Muscle of leg (tissue), 11 donors: ENCODE measurements around the gene CABP2. TPM values are rescaled to one million over a fixed set of nuclear protein-coding genes. Genes with fewer than 3 reads are reported as not detected.
A peak's percentile ranks its signal among the peaks of the same experiment; 100 is the strongest.
"Not testable (repeated sequence)": the region's sequence is repeated elsewhere in the genome, so short reads cannot be mapped to it uniquely, and the experiment has no call there.

ENCODE experiments used
- DNase-seq: peaks from one replicate; pipeline ENCODE4 v3.0.0; 2013
- H3K27ac ChIP-seq: one replicate; pipeline ENCODE4 v1.5.1; 2013; ENCODE audit warnings: mild to moderate bottlenecking, low read length, control low read depth
- H3K27me3 ChIP-seq: one replicate; pipeline ENCODE4 v1.6.1; 2013; ENCODE audit warnings: low read length; ENCODE audit not compliant: control insufficient read depth, insufficient read depth
- H3K36me3 ChIP-seq: one replicate; pipeline ENCODE4 v1.6.1; 2013; ENCODE audit warnings: low read length; ENCODE audit not compliant: control insufficient read depth, insufficient read depth
- H3K4me1 ChIP-seq: one replicate; pipeline ENCODE4 v1.6.1; 2013; ENCODE audit warnings: low read length; ENCODE audit not compliant: control insufficient read depth, insufficient read depth
- H3K4me3 ChIP-seq: one replicate; pipeline ENCODE4 v1.5.1; 2013; ENCODE audit warnings: low read length, control low read depth
- H3K9me3 ChIP-seq: replicated peaks from 2 replicates; pipeline ENCODE4 v1.6.1; 2013; ENCODE audit warnings: low read depth, low read length; ENCODE audit not compliant: control insufficient read depth
- WGBS: methylation state at CpG from one replicate; pipeline ENCODE4 v1.1.5; 2013; ENCODE audit warnings: missing lambda C conversion rate; ENCODE audit not compliant: insufficient coverage; 5-methylcytosine and 5-hydroxymethylcytosine counted together
- polyA plus RNA-seq, 8 donors: library from polyadenylated mRNA; unstranded; fragments of 120-200 nt; gene quantifications; one replicate each; pipeline versions ENCODE4 v1.2.1 to v1.2.3, GENCODE V29; 2013; ENCODE audit warnings: inconsistent platforms in 1 of 8, low replicate concordance in 1 of 8; ENCODE audit not compliant: insufficient read length in 8 of 8, insufficient read depth in 1 of 8
- total RNA-seq: library from RNA; stranded (reverse); fragments of 120-200 nt; gene quantifications from one replicate; pipeline ENCODE4 v1.2.4, GENCODE V29; 2013

The CABP2 gene
- total and polyA plus RNA-seq, 9 donors: not detected

DNA sequence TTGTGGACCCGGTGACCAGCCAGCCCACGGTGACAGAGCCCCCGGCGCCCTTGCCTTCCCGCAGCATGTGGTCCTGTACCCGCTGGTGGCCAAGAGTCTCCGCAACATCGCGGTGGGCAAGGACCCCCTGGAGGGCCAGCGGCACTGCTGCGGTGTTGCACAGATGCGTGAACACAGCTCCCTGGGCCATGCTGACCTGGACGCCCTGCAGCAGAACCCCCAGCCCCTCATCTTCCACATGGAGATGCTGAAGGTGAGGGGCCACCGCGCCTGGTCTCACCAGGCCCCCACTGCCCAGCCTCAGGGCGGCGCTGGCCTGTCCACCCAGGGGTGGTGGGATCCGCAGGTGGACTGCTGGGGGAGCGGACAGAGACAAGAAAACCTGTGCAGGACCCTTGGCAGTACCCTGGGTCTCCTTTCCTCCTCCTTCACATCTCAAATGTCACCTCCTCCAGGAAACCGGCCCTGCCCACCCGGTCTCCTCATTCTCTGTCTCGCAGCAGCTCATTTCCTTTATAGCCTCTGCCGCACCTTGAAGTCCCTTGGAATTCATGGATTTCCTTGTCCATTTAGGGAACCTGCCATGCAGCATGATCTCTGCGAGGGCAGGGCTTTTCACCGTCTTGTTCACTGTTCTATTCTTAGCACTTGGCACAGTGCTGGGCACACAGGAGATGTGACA lies 33.9 kb downstream of the CABP2 start:
- peaks cover 2% of the 10 kb centered on the region for H3K4me1 ChIP-seq
- H3K27ac ChIP-seq: no peak overlapping the region
- 69% methylated on average over 18 of the region's 25 CpGs for WGBS
- H3K27me3 ChIP-seq: no peaks in the 10 kb centered on the region
- no peaks in the 10 kb centered on the region for H3K9me3 ChIP-seq
- DNase-seq: no peak
- H3K4me3 ChIP-seq: no peak overlapping the region
- H3K36me3 ChIP-seq: peaks cover 69% of the 10 kb centered on the region

DNA sequence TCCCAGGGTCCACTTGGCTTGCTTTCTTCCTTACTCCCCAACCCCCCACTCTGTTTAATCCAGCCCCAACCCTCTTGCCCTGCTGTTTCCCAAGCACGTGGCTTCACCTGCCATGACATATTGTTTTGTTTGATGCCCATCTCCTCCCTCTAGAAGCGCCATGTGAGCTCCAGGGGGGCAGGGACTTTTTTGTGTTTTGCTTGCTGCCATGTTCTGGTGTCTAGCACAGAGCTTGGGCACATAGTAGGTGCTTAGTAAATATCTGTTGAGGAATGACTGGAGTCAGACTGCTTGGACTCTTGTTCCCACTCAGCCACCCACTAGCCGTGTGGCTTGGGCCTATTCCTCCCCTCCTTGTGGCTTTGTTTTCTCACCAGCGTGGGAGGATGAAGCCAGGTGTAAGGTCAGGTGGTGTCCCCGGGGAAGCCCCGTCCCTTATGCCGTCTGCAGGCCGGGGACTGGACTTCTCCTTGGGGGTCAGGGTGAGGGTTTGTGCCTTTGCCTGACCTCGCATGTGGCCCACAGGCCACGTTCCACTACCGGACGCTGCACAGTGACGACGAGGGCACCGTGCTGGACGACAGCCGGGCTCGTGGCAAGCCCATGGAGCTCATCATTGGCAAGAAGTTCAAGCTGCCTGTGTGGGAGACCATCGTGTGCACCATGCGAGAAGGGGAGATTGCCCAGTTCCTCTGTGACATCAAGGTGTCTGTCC lies 36.6 kb downstream of the CABP2 start:
- Histone ChIP-seq H3K36me3 (peaks cover 53% of the 10 kb centered on the region), H3K27ac (no peak overlapping the region), H3K4me3 (no peak overlapping the region), H3K9me3 (peaks cover 2% of the 10 kb centered on the region), H3K4me1 (peaks cover 17% of the 10 kb centered on the region), H3K27me3 (no peaks in the 10 kb centered on the region)
- peak; percentile 1 for DNase-seq
- WGBS: 86% methylated on average over 15 of the region's 20 CpGs

DNA sequence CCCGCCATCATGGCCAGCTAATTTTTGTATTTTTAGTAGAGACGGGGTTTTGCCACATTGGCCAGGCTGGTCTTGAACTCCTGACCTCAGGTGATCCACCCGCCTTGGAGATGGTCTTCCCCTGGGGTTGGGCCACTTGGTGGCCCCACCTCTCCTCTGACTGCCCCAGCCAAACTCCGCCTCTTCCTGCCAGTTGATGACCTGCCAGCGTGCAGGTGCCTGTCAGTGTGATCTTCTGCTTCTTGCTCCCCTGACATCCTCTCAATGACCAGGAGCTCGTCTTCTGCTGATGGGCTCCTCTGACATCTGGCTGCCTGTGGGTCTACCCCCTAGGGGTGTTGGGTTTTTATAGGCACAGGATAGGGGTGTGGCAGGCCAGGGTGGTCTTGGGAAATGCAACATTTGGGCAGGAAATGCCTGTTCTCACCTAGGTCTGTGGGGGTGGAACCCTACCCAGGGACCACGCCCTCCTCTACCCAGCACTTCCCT lies 37.3 kb downstream of the CABP2 start:
- not testable (repeated sequence) for H3K27ac ChIP-seq, H3K27me3 ChIP-seq, H3K9me3 ChIP-seq, H3K4me3 ChIP-seq
- DNase-seq: peak; percentile 23
- Histone ChIP-seq H3K36me3 (peaks cover 46% of the 10 kb centered on the region), H3K4me1 (peaks cover 17% of the 10 kb centered on the region)
- 83% methylated on average over 5 of the region's 7 CpGs for WGBS

DNA sequence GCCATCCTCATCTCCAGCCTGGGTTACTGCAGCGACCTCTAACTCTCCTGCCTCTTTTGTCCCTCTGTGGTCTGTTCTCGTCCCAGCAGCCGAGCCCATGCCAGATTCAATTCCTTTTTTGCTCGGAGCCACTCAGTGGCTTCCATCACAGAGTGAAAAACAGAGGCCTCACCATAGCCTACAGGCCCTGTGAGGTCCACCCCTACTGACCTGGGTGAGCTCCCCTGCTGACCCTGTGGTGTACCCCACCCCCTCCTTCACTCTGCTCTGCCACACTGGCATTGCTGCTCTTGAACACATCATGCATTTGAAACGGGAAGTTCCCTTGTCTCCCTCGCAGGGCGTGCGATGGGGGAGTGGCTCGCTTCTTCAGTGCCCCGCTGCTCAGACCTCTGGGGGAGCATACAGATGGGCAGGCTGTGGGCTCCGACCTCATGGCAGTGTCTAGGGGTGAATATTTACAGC lies 38.4 kb downstream of the CABP2 start:
- H3K4me3 ChIP-seq: no peak overlapping the region
- peaks cover 2% of the 10 kb centered on the region for H3K9me3 ChIP-seq
- WGBS: 70% methylated on average over 9 of the region's 11 CpGs
- no peaks in the 10 kb centered on the region for H3K27me3 ChIP-seq
- H3K4me1 ChIP-seq: peaks cover 17% of the 10 kb centered on the region
- H3K36me3 ChIP-seq: peaks cover 36% of the 10 kb centered on the region
- DNase-seq: peak; percentile 16
- H3K27ac ChIP-seq: peak overlapping the region; percentile 3

DNA sequence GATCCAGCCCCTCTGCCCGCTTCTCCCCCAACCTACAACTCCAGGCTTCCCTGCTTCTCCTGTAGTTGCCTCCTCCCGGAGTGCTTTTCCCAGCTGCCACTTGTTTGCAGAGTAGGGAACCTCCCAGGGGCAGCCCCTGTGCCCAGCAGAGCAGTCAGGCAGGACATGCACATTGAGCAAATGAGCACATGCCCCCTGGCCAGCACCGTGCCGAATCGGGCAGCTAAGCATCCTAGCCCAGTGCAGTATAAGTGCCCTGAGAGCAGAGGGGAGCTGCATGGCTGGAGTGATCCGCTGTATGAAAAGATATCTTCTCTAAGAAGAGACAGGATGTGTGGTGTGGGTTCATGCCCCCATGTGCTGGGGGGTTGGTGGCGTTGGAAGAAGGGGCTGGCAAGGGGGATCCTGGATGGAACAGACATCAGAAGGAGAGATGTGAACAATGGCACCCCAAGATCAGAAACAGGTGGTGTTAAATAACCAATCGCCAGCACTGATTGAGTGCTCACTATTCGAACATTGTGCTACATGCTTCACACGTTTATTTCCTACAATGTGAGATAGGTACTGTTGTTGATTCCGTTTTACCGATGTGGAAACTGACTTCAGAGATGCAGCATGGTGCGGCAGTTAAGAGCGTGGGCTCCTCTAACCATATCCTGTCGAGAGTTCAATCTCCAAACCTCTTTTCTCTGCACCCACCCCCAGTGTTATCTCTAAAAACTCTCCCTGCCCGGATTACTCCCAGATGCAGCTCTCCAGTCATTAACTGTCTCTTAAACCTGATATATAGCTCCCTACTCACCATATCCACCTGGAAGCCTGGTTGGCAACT lies 39.2 kb downstream of the CABP2 start:
- Histone ChIP-seq H3K36me3 (peaks cover 28% of the 10 kb centered on the region), H3K27ac (peak overlapping the region; percentile 35), H3K27me3 (no peaks in the 10 kb centered on the region), H3K4me1 (peaks cover 17% of the 10 kb centered on the region), H3K4me3 (peak overlapping the region; percentile 72), H3K9me3 (peaks cover 2% of the 10 kb centered on the region)
- WGBS: 81% methylated on average over 13 of the region's 16 CpGs
- DNase-seq: peak; percentile 20

DNA sequence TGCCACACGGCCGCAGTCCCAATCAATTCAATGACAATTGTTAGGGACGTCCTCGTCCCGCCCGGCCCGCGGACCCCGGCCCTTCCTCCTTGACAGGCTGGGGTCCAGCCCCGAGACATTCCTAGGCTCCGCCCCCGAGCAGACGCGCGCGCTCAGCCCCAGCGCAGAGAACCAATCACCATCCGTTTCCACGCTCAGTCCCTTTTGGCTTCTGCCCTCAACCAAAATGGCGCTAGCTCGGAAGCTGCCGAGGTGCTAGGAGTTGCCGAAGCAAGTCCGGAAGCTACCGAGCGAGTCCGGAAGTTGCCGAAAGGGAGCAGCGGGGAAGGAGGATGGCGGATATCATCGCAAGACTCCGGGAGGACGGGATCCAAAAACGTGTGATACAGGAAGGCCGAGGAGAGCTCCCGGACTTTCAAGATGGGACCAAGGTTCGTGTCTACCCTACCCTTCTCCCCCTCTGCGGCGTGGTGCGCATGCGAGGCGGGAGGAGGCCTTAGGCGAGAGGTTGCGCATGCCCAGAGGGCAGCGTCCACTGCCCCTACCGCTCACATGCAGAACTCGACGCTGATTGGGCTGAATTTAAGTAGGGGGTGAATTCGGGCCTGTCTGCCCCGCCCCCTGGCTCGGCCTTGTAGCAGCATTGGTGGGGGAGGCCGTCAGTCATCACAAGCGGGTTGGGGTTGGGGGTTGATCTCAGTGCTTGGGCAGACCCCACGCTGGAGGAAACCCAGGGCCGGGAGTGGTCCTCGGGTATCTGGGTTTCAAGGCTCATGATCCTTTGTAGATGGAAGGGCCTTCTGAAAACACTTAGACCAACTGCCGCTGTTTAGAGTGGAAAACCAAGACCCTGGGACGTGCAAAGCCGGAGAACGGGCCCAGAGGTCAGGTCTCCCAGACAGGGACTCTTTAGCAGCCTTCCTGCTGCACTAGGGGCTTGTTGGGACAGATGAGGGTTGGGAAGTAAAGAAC lies 40.1 kb downstream of the CABP2 start, which contains the start of gene AIP:
TSS of gene AIP (plus strand) at position 200 of the 972 bp plus-strand sequence. CDS start at position 333, 133 bp downstream.
- Histone ChIP-seq H3K4me1 (peaks cover 17% of the 10 kb centered on the region), H3K36me3 (peaks cover 22% of the 10 kb centered on the region), H3K9me3 (peaks cover 2% of the 10 kb centered on the region), H3K27me3 (no peaks in the 10 kb centered on the region), H3K4me3 (peak within 1 kb of the TSS; percentile 72), H3K27ac (peak within 1 kb of the TSS; percentile 95)
- DNase-seq: peak; percentile 100
- 4% methylated on average over 54 of the region's 60 CpGs for WGBS

DNA sequence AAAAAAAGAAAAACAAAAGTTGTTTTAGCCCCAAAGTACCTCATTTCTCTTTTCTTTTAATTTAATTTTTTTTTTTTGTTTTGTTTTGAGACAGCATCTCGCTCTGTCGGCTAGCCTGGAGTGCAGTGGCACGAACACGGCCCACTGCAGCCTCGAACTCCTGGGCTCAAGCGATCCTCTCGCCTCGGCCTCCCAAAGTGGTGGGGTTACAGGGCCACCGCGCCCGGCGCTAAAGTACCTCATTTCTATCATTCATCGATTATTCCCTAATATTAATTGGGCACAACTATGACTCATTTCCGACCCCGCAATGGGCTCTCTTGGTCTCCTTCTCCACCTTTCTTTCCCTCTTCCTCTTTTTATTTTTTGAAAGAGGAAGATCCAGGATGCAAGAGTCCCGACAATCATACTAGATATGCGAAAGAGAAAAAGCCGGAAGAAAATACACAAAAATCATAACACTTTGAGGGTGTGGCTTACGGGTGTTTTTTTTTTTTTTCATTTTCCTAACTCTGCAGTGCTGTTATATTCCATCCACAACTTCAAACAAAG lies 40.9 kb downstream of the CABP2 start:
- Histone ChIP-seq H3K9me3 (peaks cover 2% of the 10 kb centered on the region), H3K27me3 (no peaks in the 10 kb centered on the region), H3K4me3 (peak overlapping the region; percentile 72), H3K4me1 (peaks cover 17% of the 10 kb centered on the region), H3K36me3 (peaks cover 14% of the 10 kb centered on the region), H3K27ac (peak overlapping the region; percentile 95)
- 77% methylated on average over 7 of the region's 19 CpGs for WGBS
- DNase-seq: no peak

DNA sequence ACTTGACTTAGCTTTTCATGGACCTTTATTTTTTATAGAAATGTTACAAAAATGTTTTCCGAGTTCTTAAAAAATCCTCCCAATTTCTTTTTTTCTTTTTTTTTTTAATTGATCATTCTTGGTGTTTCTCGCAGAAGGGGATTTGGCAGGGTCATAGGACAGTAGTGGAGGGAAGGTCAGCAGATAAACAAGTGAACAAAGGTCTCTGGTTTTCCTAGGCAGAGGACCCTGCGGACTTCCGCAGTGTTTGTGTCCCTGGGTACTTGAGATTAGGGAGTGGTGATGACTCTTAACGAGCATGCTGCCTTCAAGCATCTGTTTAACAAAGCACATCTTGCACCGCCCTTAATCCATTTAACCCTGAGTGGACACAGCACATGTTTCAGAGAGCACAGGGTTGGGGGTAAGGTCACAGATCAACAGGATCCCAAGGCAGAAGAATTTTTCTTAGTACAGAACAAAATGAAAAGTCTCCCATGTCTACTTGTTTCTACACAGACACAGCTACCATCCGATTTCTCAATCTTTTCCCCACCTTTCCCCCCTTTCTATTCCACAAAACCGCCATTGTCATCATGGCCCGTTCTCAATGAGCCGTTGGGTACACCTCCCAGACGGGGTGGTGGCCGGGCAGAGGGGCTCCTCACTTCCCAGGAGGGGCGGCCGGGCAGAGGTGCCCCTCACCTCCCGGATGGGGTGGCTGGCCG lies 45.7 kb downstream of the CABP2 start:
- not testable (repeated sequence) for H3K27me3 ChIP-seq, H3K4me1 ChIP-seq, H3K27ac ChIP-seq, H3K9me3 ChIP-seq, DNase-seq, H3K36me3 ChIP-seq, H3K4me3 ChIP-seq
- 72% methylated on average over 6 of the region's 16 CpGs for WGBS
